HepG2 (cell line): ENCODE data around the gene CYB5B. TPM values are rescaled to one million over a fixed set of nuclear protein-coding genes. Genes with fewer than 3 reads are reported as not detected.
A peak's percentile ranks its signal among the peaks of the same experiment; 100 is the strongest.

Experiments used
- BORCS8-MEF2B ChIP-seq: sonication (generic); formaldehyde crosslinking; IDR thresholded peaks from 2 replicates; pipeline ENCODE4 v1.8.0; 2022; ENCODE audit warnings: mild to moderate bottlenecking, missing genetic modification reagents
- DNMT3B ChIP-seq: conservative IDR thresholded peaks from 2 replicates; pipeline ENCODE4 v1.6.1; 2016; ENCODE audit warnings: missing biosample characterization, control low read depth
- GATAD1 ChIP-seq: IDR thresholded peaks from 2 replicates; pipeline ENCODE4 v1.6.1; 2016; ENCODE audit warnings: missing genetic modification reagents, missing compliant biosample characterization
- GATAD2A ChIP-seq: IDR thresholded peaks from 2 replicates; pipeline ENCODE4 v1.6.1; 2016
- PLRG1 ChIP-seq: fragments of 450-650 bp; conservative IDR thresholded peaks from 2 replicates; pipeline ENCODE4 v1.6.1; 2016
- RCOR2 ChIP-seq: IDR thresholded peaks from 2 replicates; pipeline ENCODE4 v1.6.1; 2016; ENCODE audit warnings: missing biosample characterization, missing genetic modification reagents
- SOX13 ChIP-seq, 3 experiments: fragments of 450-650 bp in 1 of 3; sonication (generic) in 1 of 3; formaldehyde crosslinking in 1 of 3; IDR thresholded peaks in 2 of 3; conservative IDR thresholded peaks in 1 of 3; 2 replicates each; pipeline versions ENCODE4 v1.5.0 to v1.6.1; 2016 to 2020; ENCODE audit warnings: antibody characterized with exemption in 1 of 3, mild to moderate bottlenecking in 1 of 3, missing compliant biosample characterization in 1 of 3, missing genetic modification reagents in 1 of 3, moderate library complexity in 1 of 3
- ZNF333 ChIP-seq: sonication (generic); formaldehyde crosslinking; IDR thresholded peaks from 2 replicates; pipeline ENCODE4 v1.4.0; 2020; ENCODE audit warnings: mild to moderate bottlenecking, missing genetic modification reagents, borderline replicate concordance
- ZNF343 ChIP-seq: sonication (generic); formaldehyde crosslinking; IDR thresholded peaks from 2 replicates; pipeline ENCODE4 v1.4.0; 2020; ENCODE audit warnings: mild to moderate bottlenecking, missing genetic modification reagents
- ZNF780A ChIP-seq: sonication (generic); formaldehyde crosslinking; IDR thresholded peaks from 2 replicates; pipeline ENCODE4 v1.8.0; 2022; ENCODE audit warnings: mild to moderate bottlenecking, missing genetic modification reagents, moderate library complexity
- polyA plus RNA-seq, 8 experiments: library from polyadenylated mRNA; depleted of rRNA in 3 of 8; stranded (reverse) in 7 of 8; unstranded in 1 of 8; fragments of >200 nt; fragmentation: Illumina TruSeq in 4 of 8; extraction: Trizol in 4 of 8; gene quantifications; 2 replicates each; pipeline versions ENCODE4 v1.2.1 to v1.2.3, GENCODE V29; 2011 to 2016; ENCODE audit warnings: low read depth in 4 of 8, missing spikeins in 1 of 8, mixed read lengths in 1 of 8; ENCODE audit not compliant: insufficient read depth in 1 of 8
- total RNA-seq, 5 experiments: library from RNA; depleted of rRNA; stranded (reverse); fragments of >200 nt; fragmentation: Illumina TruSeq; extraction: Trizol; gene quantifications; 2 replicates each; pipeline ENCODE4 v1.2.3, GENCODE V29; 2016; ENCODE audit warnings: low read depth in 1 of 5
- TF ChIP-seq, protein P1 (sequence below): IDR thresholded peaks from 2 replicates; pipeline ENCODE4 v1.6.1; 2016
- TF ChIP-seq, protein P2 (sequence below): sonication (generic); formaldehyde crosslinking; IDR thresholded peaks from 2 replicates; pipeline ENCODE4 v1.4.0; 2020; ENCODE audit warnings: missing genetic modification reagents
- TF ChIP-seq, protein P3 (sequence below): IDR thresholded peaks from 2 replicates; pipeline ENCODE4 v1.6.1; 2018; ENCODE audit warnings: missing genetic modification reagents

CYB5B gene
- total and polyA plus RNA-seq, 2 of the 13 experiments (the other 11 are each of a cell fraction or from before 2014, with no cell fraction given), result 234 to 432 TPM

DNA sequence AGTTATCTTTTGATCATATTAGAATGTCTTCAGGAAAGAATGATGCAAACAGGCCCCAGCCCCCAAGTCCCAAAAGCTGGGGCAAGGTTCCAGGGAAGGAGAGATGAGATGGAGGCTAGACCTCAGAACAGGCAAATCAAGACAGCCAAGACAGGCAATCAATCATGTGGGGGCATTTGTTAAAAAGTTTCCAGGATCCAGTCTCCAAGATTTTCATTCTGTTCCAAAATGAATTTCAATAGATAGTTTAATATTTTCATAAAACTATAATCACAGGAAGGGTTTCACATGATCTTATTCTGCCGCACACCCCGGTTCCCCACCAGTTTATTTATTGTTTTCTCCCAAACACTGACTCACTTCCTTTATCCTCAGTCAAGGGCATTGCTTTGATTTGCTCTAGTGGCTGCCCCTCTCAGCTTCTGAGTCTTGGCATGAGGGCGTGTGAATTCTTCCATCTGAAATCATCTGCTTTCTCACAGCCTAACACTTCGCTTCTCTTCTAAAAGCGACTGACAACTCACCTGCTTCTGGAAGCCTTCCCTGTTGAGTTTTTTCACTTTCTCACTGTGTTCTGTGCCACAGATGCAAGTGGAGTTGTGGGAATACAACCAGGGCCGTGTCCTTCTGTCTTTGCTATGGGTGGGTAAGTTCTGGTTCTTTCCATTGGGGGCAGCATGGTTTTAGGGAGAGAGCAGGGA lies 26.4 kb upstream of the CYB5B start (continued):
- TF ChIP-seq, protein P1, sequence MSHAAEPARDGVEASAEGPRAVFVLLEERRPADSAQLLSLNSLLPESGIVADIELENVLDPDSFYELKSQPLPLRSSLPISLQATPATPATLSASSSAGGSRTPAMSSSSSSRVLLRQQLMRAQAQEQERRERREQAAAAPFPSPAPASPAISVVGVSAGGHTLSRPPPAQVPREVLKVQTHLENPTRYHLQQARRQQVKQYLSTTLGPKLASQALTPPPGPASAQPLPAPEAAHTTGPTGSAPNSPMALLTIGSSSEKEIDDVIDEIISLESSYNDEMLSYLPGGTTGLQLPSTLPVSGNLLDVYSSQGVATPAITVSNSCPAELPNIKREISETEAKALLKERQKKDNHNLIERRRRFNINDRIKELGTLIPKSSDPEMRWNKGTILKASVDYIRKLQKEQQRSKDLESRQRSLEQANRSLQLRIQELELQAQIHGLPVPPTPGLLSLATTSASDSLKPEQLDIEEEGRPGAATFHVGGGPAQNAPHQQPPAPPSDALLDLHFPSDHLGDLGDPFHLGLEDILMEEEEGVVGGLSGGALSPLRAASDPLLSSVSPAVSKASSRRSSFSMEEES (CRISPR knock-in tag), result 0 out of 2 replicates have a peak, but pooled peaks have one; percentile 37
- TF ChIP-seq DNMT3B (CRISPR knock-in tag) (0 out of 2 replicates have a peak, but pooled peaks have one; percentile 42), ZNF343 (CRISPR knock-in tag) (no peak), RCOR2 (CRISPR knock-in tag) (peak; percentile 58; the same call in 1 of the 2 replicates), ZNF780A (CRISPR knock-in tag) (no peak), ZNF333 (no peak), GATAD1 (CRISPR knock-in tag) (0 out of 2 replicates have a peak, but pooled peaks have one; percentile 33), BORCS8-MEF2B (peak; percentile 47; the same call in 1 of the 2 replicates), SOX13 (IDR thresholded peaks at IDR 0.05) (0 out of 2 replicates have a peak, but pooled peaks have one; percentile 33), SOX13 (CRISPR knock-in tag; conservative IDR thresholded peaks at IDR 0.05 in 1 of 2, IDR thresholded peaks at IDR 0.05 in 1 of 2) (peak in 1 of 2 experiments; percentile 57; a peak in 2 of 4 replicates), PLRG1 (no peak), GATAD2A (peak; percentile 85)
- TF ChIP-seq, protein P2, sequence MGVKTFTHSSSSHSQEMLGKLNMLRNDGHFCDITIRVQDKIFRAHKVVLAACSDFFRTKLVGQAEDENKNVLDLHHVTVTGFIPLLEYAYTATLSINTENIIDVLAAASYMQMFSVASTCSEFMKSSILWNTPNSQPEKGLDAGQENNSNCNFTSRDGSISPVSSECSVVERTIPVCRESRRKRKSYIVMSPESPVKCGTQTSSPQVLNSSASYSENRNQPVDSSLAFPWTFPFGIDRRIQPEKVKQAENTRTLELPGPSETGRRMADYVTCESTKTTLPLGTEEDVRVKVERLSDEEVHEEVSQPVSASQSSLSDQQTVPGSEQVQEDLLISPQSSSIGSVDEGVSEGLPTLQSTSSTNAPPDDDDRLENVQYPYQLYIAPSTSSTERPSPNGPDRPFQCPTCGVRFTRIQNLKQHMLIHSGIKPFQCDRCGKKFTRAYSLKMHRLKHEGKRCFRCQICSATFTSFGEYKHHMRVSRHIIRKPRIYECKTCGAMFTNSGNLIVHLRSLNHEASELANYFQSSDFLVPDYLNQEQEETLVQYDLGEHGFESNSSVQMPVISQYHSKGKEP, result no peak
- TF ChIP-seq, protein P3, sequence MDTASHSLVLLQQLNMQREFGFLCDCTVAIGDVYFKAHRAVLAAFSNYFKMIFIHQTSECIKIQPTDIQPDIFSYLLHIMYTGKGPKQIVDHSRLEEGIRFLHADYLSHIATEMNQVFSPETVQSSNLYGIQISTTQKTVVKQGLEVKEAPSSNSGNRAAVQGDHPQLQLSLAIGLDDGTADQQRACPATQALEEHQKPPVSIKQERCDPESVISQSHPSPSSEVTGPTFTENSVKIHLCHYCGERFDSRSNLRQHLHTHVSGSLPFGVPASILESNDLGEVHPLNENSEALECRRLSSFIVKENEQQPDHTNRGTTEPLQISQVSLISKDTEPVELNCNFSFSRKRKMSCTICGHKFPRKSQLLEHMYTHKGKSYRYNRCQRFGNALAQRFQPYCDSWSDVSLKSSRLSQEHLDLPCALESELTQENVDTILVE, result peak; percentile 59; the same call in 1 of the 2 replicates
